ENCODE results near the gene KRT75. TPM values are rescaled to one million over a fixed set of nuclear protein-coding genes. Genes with fewer than 3 reads are reported as not detected.
A peak's percentile ranks its signal among the peaks of the same experiment; 100 is the strongest.

The KRT75 gene
- total and polyA plus RNA-seq, 2 of the 13 experiments (the other 11 are each of a cell fraction or from before 2014, with no cell fraction given): not detected

DNA sequence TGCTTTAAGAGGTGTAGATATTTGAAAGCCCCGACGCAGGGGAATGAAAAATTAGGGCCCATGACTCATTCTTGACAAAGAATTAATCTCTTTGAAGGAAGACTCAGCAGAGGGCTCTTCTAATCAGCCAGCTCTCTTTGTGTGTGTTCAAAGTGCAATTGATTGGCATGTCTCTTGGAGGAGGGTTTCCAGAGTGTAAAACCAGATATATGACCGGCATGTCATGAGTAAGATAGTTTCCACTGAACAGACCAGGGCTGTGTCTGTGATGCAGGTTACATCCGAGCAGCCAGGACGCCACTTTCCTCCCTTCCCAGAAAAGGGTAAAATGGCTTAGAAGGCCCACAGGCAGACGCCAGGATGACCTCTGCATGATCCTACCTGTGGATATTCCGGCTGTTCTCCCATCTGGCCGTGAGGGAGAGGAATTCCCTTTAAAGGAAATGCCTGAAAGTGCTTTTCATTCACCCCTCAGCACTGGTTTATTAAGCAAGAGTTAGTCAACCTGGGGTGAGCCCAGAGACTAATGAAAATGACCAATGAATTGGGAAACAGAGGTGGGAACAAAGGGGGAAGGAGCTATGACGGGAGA is 7.2 kb upstream of the KRT75 start:
- Histone ChIP-seq H4K20me1 (ENCODE audit: insufficient read depth, low read length) (no peaks in the 10 kb centered on the region), H3K4me2 (ENCODE audit: low read depth, low read length) (no peak overlapping the region), H3K27ac (ENCODE audit: extremely low read length, insufficient read depth, low read length) (no peak overlapping the region), H3K36me3 (replicated peaks in 1 of 2; ENCODE audit: control insufficient read depth in 1 of 2, insufficient read depth in 2 of 2, low read length in 2 of 2) (no peaks in the 10 kb centered on the region), H3K27me3 (ENCODE audit: control insufficient read depth in 1 of 2, insufficient read depth in 2 of 2, low read length in 2 of 2) (peaks cover 1 to 2% of the 10 kb centered on the region in 2 experiments; a peak in 2 of 5 replicates), H3K4me3 (replicated peaks in 1 of 3; ENCODE audit: insufficient read depth in 1 of 3, low read depth in 2 of 3, low read length in 3 of 3) (no peak overlapping the region), H3K9me3 (ENCODE audit: low read length) (no peaks in the 10 kb centered on the region), H3K79me2 (ENCODE audit: insufficient read depth, low read length) (no peaks in the 10 kb centered on the region), H2AFZ (ENCODE audit: low read length) (no peak overlapping the region), H3K4me1 (ENCODE audit: insufficient read depth, low read length) (peaks cover 13% of the 10 kb centered on the region), H3K9ac (ENCODE audit: insufficient read depth, low read depth, low read length) (no peak overlapping the region)
- intact Hi-C loops (cut with micrococcal nuclease; ENCODE audit: unreplicated experiment): no loop called here
- in situ Hi-C loops (cut with HindIII; ENCODE audit: extremely low pct_ligation_motif_present, low pct_unique_long_range_greater_than_20kb): no loop called here
- no peak for FAIRE-seq
- whole genome bisulfite sequencing (ENCODE audit: low lambda C conversion rate): 4% methylated on average over 8 of the region's 9 CpGs
- ATAC-seq: peak; percentile 74
- ChIA-PET CTCF (ENCODE audit: low intra/inter-chr PET ratio, low total read pairs) (no interaction called here), POLR2A (no interaction called here)
- DNase-seq (ENCODE audit: low spot score): peak; percentile 46
- BruUV-seq (replicated peaks): no TSS peak
- TF ChIP-seq, protein P1, sequence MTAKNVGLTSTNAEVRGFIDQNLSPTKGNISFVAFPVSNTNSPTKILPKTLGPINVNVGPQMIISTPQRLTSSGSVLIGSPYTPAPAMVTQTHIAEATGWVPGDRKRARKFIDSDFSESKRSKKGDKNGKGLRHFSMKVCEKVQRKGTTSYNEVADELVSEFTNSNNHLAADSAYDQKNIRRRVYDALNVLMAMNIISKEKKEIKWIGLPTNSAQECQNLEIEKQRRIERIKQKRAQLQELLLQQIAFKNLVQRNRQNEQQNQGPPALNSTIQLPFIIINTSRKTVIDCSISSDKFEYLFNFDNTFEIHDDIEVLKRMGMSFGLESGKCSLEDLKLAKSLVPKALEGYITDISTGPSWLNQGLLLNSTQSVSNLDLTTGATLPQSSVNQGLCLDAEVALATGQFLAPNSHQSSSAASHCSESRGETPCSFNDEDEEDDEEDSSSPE (CRISPR knock-in tag; IDR thresholded peaks at IDR 0.05): no peak
- TF ChIP-seq ESRRA (CRISPR knock-in tag; IDR thresholded peaks at IDR 0.05; ENCODE audit: low read depth) (no peak), ZNF337 (CRISPR knock-in tag; IDR thresholded peaks at IDR 0.05; ENCODE audit: borderline replicate concordance, low read depth) (no peak), MAFF (IDR thresholded peaks at IDR 0.05; ENCODE audit: low read depth, low read length) (no peak), CAMTA2 (CRISPR knock-in tag; IDR thresholded peaks at IDR 0.05; ENCODE audit: borderline replicate concordance) (no peak), NAIF1 (CRISPR knock-in tag; IDR thresholded peaks at IDR 0.05; ENCODE audit: borderline replicate concordance) (no peak), ZNF17 (CRISPR knock-in tag; IDR thresholded peaks at IDR 0.05) (no peak), TMF1 (CRISPR knock-in tag; IDR thresholded peaks at IDR 0.05; ENCODE audit: low read depth) (no peak), ETV6 (CRISPR knock-in tag; conservative IDR thresholded peaks at IDR 0.05) (no peak)
- TF ChIP-seq, protein P2, sequence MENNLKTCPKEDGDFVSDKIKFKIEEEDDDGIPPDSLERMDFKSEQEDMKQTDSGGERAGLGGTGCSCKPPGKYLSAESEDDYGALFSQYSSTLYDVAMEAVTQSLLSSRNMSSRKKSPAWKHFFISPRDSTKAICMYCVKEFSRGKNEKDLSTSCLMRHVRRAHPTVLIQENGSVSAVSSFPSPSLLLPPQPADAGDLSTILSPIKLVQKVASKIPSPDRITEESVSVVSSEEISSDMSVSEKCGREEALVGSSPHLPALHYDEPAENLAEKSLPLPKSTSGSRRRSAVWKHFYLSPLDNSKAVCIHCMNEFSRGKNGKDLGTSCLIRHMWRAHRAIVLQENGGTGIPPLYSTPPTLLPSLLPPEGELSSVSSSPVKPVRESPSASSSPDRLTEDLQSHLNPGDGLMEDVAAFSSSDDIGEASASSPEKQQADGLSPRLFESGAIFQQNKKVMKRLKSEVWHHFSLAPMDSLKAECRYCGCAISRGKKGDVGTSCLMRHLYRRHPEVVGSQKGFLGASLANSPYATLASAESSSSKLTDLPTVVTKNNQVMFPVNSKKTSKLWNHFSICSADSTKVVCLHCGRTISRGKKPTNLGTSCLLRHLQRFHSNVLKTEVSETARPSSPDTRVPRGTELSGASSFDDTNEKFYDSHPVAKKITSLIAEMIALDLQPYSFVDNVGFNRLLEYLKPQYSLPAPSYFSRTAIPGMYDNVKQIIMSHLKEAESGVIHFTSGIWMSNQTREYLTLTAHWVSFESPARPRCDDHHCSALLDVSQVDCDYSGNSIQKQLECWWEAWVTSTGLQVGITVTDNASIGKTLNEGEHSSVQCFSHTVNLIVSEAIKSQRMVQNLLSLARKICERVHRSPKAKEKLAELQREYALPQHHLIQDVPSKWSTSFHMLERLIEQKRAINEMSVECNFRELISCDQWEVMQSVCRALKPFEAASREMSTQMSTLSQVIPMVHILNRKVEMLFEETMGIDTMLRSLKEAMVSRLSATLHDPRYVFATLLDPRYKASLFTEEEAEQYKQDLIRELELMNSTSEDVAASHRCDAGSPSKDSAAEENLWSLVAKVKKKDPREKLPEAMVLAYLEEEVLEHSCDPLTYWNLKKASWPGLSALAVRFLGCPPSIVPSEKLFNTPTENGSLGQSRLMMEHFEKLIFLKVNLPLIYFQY (CRISPR knock-in tag; IDR thresholded peaks at IDR 0.05; ENCODE audit: borderline replicate concordance): no peak
- TF ChIP-seq, protein P3, sequence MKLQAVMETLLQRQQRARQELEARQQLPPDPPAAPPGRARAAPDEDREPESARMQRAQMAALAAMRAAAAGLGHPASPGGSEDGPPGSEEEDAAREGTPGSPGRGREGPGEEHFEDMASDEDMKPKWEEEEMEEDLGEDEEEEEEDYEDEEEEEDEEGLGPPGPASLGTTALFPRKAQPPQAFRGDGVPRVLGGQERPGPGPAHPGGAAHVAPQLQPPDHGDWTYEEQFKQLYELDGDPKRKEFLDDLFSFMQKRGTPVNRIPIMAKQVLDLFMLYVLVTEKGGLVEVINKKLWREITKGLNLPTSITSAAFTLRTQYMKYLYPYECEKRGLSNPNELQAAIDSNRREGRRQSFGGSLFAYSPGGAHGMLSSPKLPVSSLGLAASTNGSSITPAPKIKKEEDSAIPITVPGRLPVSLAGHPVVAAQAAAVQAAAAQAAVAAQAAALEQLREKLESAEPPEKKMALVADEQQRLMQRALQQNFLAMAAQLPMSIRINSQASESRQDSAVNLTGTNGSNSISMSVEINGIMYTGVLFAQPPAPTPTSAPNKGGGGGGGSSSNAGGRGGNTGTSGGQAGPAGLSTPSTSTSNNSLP (IDR thresholded peaks at IDR 0.05; ENCODE audit: low read depth, low read length): no peak
- TF ChIP-seq, protein P4, sequence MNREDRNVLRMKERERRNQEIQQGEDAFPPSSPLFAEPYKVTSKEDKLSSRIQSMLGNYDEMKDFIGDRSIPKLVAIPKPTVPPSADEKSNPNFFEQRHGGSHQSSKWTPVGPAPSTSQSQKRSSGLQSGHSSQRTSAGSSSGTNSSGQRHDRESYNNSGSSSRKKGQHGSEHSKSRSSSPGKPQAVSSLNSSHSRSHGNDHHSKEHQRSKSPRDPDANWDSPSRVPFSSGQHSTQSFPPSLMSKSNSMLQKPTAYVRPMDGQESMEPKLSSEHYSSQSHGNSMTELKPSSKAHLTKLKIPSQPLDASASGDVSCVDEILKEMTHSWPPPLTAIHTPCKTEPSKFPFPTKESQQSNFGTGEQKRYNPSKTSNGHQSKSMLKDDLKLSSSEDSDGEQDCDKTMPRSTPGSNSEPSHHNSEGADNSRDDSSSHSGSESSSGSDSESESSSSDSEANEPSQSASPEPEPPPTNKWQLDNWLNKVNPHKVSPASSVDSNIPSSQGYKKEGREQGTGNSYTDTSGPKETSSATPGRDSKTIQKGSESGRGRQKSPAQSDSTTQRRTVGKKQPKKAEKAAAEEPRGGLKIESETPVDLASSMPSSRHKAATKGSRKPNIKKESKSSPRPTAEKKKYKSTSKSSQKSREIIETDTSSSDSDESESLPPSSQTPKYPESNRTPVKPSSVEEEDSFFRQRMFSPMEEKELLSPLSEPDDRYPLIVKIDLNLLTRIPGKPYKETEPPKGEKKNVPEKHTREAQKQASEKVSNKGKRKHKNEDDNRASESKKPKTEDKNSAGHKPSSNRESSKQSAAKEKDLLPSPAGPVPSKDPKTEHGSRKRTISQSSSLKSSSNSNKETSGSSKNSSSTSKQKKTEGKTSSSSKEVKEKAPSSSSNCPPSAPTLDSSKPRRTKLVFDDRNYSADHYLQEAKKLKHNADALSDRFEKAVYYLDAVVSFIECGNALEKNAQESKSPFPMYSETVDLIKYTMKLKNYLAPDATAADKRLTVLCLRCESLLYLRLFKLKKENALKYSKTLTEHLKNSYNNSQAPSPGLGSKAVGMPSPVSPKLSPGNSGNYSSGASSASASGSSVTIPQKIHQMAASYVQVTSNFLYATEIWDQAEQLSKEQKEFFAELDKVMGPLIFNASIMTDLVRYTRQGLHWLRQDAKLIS (CRISPR knock-in tag; IDR thresholded peaks at IDR 0.05): no peak
- TF ChIP-seq, protein P5, sequence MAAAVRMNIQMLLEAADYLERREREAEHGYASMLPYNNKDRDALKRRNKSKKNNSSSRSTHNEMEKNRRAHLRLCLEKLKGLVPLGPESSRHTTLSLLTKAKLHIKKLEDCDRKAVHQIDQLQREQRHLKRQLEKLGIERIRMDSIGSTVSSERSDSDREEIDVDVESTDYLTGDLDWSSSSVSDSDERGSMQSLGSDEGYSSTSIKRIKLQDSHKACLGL (CRISPR knock-in tag; IDR thresholded peaks at IDR 0.05): no peak
